ENCODE results near the gene CWF19L2.

DNA sequence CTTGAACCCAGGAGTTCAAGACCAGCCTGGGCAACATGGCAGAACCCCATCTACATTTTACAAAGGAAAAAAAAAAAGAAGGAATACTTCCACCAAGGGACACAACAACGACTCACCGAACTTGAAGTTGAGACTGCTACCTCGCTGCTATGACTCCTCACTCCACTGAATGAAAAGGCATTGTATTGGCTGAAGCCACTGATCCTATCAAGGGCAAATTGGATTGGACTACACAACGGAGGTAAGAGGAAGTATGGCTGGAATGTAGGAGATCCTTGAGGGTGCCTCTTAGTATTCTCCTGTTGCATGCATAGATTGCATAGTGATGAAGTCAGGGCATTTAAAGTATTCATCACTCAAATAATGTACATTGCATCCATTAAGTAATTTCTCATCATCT is 97.9 kb downstream of the CWF19L2 start:
- TF ChIP-seq, protein P1, sequence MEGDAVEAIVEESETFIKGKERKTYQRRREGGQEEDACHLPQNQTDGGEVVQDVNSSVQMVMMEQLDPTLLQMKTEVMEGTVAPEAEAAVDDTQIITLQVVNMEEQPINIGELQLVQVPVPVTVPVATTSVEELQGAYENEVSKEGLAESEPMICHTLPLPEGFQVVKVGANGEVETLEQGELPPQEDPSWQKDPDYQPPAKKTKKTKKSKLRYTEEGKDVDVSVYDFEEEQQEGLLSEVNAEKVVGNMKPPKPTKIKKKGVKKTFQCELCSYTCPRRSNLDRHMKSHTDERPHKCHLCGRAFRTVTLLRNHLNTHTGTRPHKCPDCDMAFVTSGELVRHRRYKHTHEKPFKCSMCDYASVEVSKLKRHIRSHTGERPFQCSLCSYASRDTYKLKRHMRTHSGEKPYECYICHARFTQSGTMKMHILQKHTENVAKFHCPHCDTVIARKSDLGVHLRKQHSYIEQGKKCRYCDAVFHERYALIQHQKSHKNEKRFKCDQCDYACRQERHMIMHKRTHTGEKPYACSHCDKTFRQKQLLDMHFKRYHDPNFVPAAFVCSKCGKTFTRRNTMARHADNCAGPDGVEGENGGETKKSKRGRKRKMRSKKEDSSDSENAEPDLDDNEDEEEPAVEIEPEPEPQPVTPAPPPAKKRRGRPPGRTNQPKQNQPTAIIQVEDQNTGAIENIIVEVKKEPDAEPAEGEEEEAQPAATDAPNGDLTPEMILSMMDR (IDR thresholded peaks at IDR 0.05) = no peak
- TF ChIP-seq EZH2 (IDR thresholded peaks at IDR 0.05) (no peak), EZH2phosphoT487 (IDR thresholded peaks at IDR 0.05) (no peak)

Measured in neural progenitor cell (in vitro differentiated cells).